AG09319 (cell line): ENCODE results near the gene XRCC6.

Experiments used
- DNase-seq: peaks from one replicate; pipeline ENCODE4 v3.0.0-alpha.2; 2010; ENCODE audit warnings: low read depth; ENCODE audit errors: extremely low read depth
- CTCF ChIP-seq: IDR thresholded peaks from 2 replicates; pipeline ENCODE4 v1.5.1; 2011; ENCODE audit warnings: low read depth, mild to moderate bottlenecking, inconsistent platforms, low read length, moderate library complexity

XRCC6 gene

GRCh38 chr22:41578114-41578513 lies 43.0 kb upstream of the XRCC6 start:
- DNase-seq: no peak
- TF ChIP-seq CTCF: no peak

- no peak for TF ChIP-seq CTCF
- DNase-seq: no peak
Measured at GRCh38 chr22:41578818-41579217, 42.3 kb upstream of the XRCC6 start.

GRCh38 chr22:41579297-41579996 lies 41.6 kb upstream of the XRCC6 start:
- no peak for TF ChIP-seq CTCF
- DNase-seq: no peak

GRCh38 chr22:41579997-41580355 lies 41.1 kb upstream of the XRCC6 start:
- DNase-seq: no peak
- TF ChIP-seq CTCF: no peak

- TF ChIP-seq CTCF: no peak
Measured at GRCh38 chr22:41582694-41583093, 38.4 kb upstream of the XRCC6 start.

GRCh38 chr22:41584881-41585280 lies 36.2 kb upstream of the XRCC6 start:
- no peak for TF ChIP-seq CTCF
- DNase-seq: no peak

More at GRCh38 chr22:41582694-41583093, 38.4 kb upstream of the XRCC6 start:
- no peak for DNase-seq

GRCh38 chr22:41585898-41586297 lies 35.2 kb upstream of the XRCC6 start:
- no peak for TF ChIP-seq CTCF
- no peak for DNase-seq
